Trophoblast cell (in vitro differentiated cells and primary cell): ENCODE results near the gene PHACTR1.
A peak's percentile ranks its signal among the peaks of the same experiment; 100 is the strongest.

Experiments
- DNase-seq, 2 donors: peaks; one replicate each; pipeline ENCODE4 v3.0.0-alpha.2; 2016
- H2AFZ ChIP-seq: 2 replicates; pipeline ENCODE4 v1.6.1; 2013; ENCODE audit warnings: low read length, moderate library complexity, mild to moderate bottlenecking; ENCODE audit not compliant: insufficient read depth, poor library complexity
- H2AK5ac ChIP-seq: 2 replicates; pipeline ENCODE4 v1.6.1; 2013; ENCODE audit warnings: mild to moderate bottlenecking, low read length
- H2BK120ac ChIP-seq: 2 replicates; pipeline ENCODE4 v1.6.1; 2013; ENCODE audit warnings: low read length, mild to moderate bottlenecking, moderate library complexity; ENCODE audit not compliant: insufficient read depth, poor library complexity
- H2BK12ac ChIP-seq: 2 replicates; pipeline ENCODE4 v1.6.1; 2013; ENCODE audit warnings: mild to moderate bottlenecking, low read length, moderate library complexity
- H2BK5ac ChIP-seq: 2 replicates; pipeline ENCODE4 v1.6.1; 2013; ENCODE audit warnings: low read length, low read depth, moderate library complexity, mild to moderate bottlenecking; ENCODE audit not compliant: poor library complexity
- H3K14ac ChIP-seq: 2 replicates; pipeline ENCODE4 v1.6.1; 2013; ENCODE audit warnings: mild to moderate bottlenecking, low read length
- H3K18ac ChIP-seq: 2 replicates; pipeline ENCODE4 v1.6.1; 2013; ENCODE audit warnings: mild to moderate bottlenecking, low read length
- H3K23ac ChIP-seq: 2 replicates; pipeline ENCODE4 v1.6.1; 2013; ENCODE audit warnings: low read length
- H3K27ac ChIP-seq: 2 replicates; pipeline ENCODE4 v1.5.1; 2013; ENCODE audit warnings: low read depth, mild to moderate bottlenecking, inconsistent platforms, low read length, moderate library complexity
- H3K27me3 ChIP-seq: 2 replicates; pipeline ENCODE4 v1.6.1; 2013; ENCODE audit warnings: inconsistent platforms, mild to moderate bottlenecking, low read length, moderate library complexity; ENCODE audit not compliant: insufficient read depth
- H3K36me3 ChIP-seq, 2 experiments: 1 replicate in 1 of 2; 2 replicates in 1 of 2; pipeline ENCODE4 v1.6.1; 2013; ENCODE audit warnings: low read length in 2 of 2, mild to moderate bottlenecking in 2 of 2, moderate library complexity in 1 of 2; ENCODE audit not compliant: insufficient read depth in 2 of 2, control insufficient read depth in 1 of 2
- H3K4ac ChIP-seq: 2 replicates; pipeline ENCODE4 v1.6.1; 2013; ENCODE audit warnings: low read depth, mild to moderate bottlenecking, low read length, moderate library complexity
- H3K4me1 ChIP-seq, 2 experiments: 1 replicate in 1 of 2; 2 replicates in 1 of 2; pipeline ENCODE4 v1.6.1; 2013; ENCODE audit warnings: low read length in 2 of 2, mild to moderate bottlenecking in 2 of 2, moderate library complexity in 1 of 2; ENCODE audit not compliant: insufficient read depth in 2 of 2, control insufficient read depth in 1 of 2
- H3K4me2 ChIP-seq: 2 replicates; pipeline ENCODE4 v1.6.1; 2013; ENCODE audit warnings: inconsistent platforms, mild to moderate bottlenecking, low read length, moderate library complexity
- H3K4me3 ChIP-seq: 2 replicates; pipeline ENCODE4 v1.5.1; 2013; ENCODE audit warnings: mild to moderate bottlenecking, low read depth, low read length, inconsistent platforms
- H3K79me1 ChIP-seq: one replicate; pipeline ENCODE4 v1.6.1; 2013; ENCODE audit warnings: low read length
- H3K79me2 ChIP-seq: 2 replicates; pipeline ENCODE4 v1.6.1; 2013; ENCODE audit warnings: low read length, mild to moderate bottlenecking; ENCODE audit not compliant: control insufficient read depth, insufficient read depth, poor library complexity
- H3K9ac ChIP-seq: 2 replicates; pipeline ENCODE4 v1.6.1; 2013; ENCODE audit warnings: mild to moderate bottlenecking, low read length
- H3K9me3 ChIP-seq: 2 replicates; pipeline ENCODE4 v1.6.1; 2013; ENCODE audit warnings: low read depth, mild to moderate bottlenecking, control low read depth, inconsistent platforms, low read length; ENCODE audit not compliant: insufficient read depth
- H4K12ac ChIP-seq: 2 replicates; pipeline ENCODE4 v1.6.1; 2013; ENCODE audit warnings: low read depth, mild to moderate bottlenecking, low read length, moderate library complexity
- H4K8ac ChIP-seq: 2 replicates; pipeline ENCODE4 v1.6.1; 2013; ENCODE audit warnings: low read depth, mild to moderate bottlenecking, low read length, moderate library complexity
- H4K91ac ChIP-seq: one replicate; pipeline ENCODE4 v1.6.1; 2013; ENCODE audit warnings: low read depth, mild to moderate bottlenecking, low read length, moderate library complexity
- WGBS: extraction: QIAGEN DNeasy Blood & Tissue Kit; methylation state at CpG from one replicate; pipeline ENCODE4 v1.1.7; 2013; ENCODE audit warnings: missing lambda C conversion rate; ENCODE audit not compliant: insufficient read length, insufficient coverage; ENCODE audit errors: extremely low coverage; 5-methylcytosine and 5-hydroxymethylcytosine counted together

PHACTR1 gene

DNA sequence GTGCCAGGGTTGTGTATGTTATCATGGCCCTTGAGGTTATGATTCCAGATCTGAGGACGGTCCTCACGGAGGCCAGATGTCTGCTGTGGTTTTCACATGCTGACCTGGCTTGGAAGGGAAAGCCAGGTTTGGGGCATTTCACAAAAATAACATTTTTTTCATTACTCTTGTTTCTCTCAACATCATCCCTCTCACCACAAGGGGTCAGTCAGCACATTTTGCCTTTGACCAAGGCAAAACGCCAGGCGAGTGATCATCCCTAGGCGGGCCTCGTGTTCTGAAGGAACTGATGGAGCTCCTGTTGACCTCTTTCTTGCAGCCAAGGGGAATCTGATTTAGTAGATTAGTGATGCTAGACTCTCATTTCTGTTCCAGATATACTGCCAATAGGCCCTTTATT is 478.3 kb downstream of the PHACTR1 start:
- Histone ChIP-seq H4K12ac (no peak overlapping the region), H3K27me3 (no peaks in the 10 kb centered on the region), H2AK5ac (no peak overlapping the region), H3K4ac (no peak overlapping the region), H2BK12ac (no peak overlapping the region), H3K14ac (no peak overlapping the region), H2BK5ac (no peak overlapping the region), H3K9ac (no peak overlapping the region), H2BK120ac (no peak overlapping the region), H3K36me3 (no peaks in the 10 kb centered on the region), H2AFZ (no peak overlapping the region), H4K8ac (no peak overlapping the region), H3K18ac (no peak overlapping the region), H3K23ac (no peak overlapping the region), H3K4me2 (no peak overlapping the region), H3K79me1 (no peaks in the 10 kb centered on the region), H3K9me3 (no peaks in the 10 kb centered on the region), H4K91ac (no peak overlapping the region), H3K4me3 (no peak overlapping the region), H3K27ac (no peak overlapping the region), H3K4me1 (no peaks in the 10 kb centered on the region), H3K79me2 (no peaks in the 10 kb centered on the region)
- peak; percentile 46 to 82 for DNase-seq
- WGBS = no CpG with 5 or more reads among the region's 6 CpGs

DNA sequence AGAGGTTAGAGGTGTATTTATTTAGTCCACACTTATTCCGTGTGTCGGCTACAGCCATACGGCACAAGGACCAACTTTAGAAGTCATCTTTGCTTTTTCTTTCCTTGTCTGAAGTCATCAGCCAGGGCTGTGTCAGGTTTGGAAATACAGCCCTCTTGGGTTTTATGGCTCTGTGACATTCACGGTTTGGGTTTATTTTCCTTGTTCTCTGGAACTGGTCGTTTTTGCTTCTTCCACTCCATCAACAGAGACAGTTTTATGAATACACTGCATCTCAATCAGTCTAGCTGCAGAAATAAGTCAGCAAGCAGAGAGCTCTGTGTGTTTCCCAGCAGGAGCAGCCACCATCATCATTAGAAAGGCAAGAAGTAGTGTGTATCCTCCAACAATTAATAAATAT is 479.2 kb downstream of the PHACTR1 start:
- Histone ChIP-seq H3K4me2 (no peak overlapping the region), H4K12ac (no peak overlapping the region), H3K9ac (no peak overlapping the region), H2AFZ (no peak overlapping the region), H3K4me3 (no peak overlapping the region), H3K79me1 (no peaks in the 10 kb centered on the region), H3K4me1 (no peaks in the 10 kb centered on the region), H3K4ac (no peak overlapping the region), H3K23ac (no peak overlapping the region), H4K91ac (no peak overlapping the region), H2BK120ac (no peak overlapping the region), H3K14ac (no peak overlapping the region), H3K36me3 (no peaks in the 10 kb centered on the region), H2AK5ac (no peak overlapping the region), H3K9me3 (no peaks in the 10 kb centered on the region), H3K27ac (no peak overlapping the region), H2BK12ac (no peak overlapping the region), H3K27me3 (no peaks in the 10 kb centered on the region), H4K8ac (no peak overlapping the region), H3K79me2 (no peaks in the 10 kb centered on the region), H3K18ac (no peak overlapping the region), H2BK5ac (no peak overlapping the region)
- no CpG with 5 or more reads among the region's 5 CpGs for WGBS
- DNase-seq = no peak

DNA sequence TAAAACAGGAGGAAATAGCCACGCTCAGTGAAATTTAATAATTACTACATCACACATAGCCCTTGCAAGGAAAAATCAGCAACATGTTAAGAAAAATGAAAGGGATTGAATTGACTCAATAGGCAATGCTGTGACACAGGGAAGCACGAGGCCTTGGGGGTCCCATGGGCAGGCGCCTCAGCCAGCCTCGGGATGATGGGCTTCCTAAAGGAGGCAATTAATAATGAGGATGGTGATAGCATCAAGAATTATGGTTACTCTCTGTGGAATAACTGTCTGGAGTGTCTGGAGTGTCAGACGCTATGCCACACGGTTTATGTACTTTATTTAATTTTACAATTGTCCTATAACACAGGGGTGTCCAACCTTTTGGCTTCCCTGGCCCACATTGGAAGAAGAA is 481.6 kb downstream of the PHACTR1 start:
- H2BK12ac ChIP-seq = no peak overlapping the region
- H2AFZ ChIP-seq = no peak overlapping the region
- no peak overlapping the region for H3K18ac ChIP-seq
- H3K79me2 ChIP-seq = no peaks in the 10 kb centered on the region
- H3K36me3 ChIP-seq = no peaks in the 10 kb centered on the region
- no peak overlapping the region for H2BK5ac ChIP-seq
- no peak for DNase-seq
- no peak overlapping the region for H3K4me3 ChIP-seq
- no peak overlapping the region for H3K4ac ChIP-seq
- no peaks in the 10 kb centered on the region for H3K27me3 ChIP-seq
- H3K27ac ChIP-seq = no peak overlapping the region
- no CpG with 5 or more reads among the region's 6 CpGs for WGBS
- no peaks in the 10 kb centered on the region for H3K79me1 ChIP-seq
- no peak overlapping the region for H3K4me2 ChIP-seq
- no peak overlapping the region for H4K91ac ChIP-seq
- H4K12ac ChIP-seq = no peak overlapping the region
- H3K23ac ChIP-seq = no peak overlapping the region
- no peak overlapping the region for H2AK5ac ChIP-seq
- H3K9me3 ChIP-seq = no peaks in the 10 kb centered on the region
- H2BK120ac ChIP-seq = no peak overlapping the region
- H3K4me1 ChIP-seq = no peaks in the 10 kb centered on the region
- H3K14ac ChIP-seq = no peak overlapping the region
- H4K8ac ChIP-seq = no peak overlapping the region
- H3K9ac ChIP-seq = no peak overlapping the region

DNA sequence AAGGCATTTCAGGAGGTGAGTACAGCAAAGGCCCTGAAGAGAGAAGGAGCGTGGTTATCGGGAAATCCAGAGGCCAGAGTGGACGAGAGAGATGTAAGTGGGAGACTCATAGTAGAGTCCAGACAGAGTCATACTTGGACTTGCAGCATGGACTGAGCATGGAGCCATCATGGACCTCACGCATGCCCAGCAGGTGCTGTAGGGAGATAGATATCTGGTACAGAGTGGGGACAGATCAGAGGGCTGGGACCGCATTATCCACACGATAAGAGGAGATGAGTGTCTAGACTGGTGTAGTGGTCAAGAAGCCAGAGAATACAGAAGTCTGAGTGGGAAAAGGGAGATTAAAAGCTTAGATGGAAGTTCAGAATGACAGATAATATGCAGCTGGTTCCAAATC is 484.8 kb downstream of the PHACTR1 start:
- Histone ChIP-seq H3K23ac (no peak overlapping the region), H3K9me3 (no peaks in the 10 kb centered on the region), H3K27ac (no peak overlapping the region), H3K27me3 (no peaks in the 10 kb centered on the region), H3K9ac (no peak overlapping the region), H4K8ac (no peak overlapping the region), H3K79me1 (no peaks in the 10 kb centered on the region), H3K4me3 (no peak overlapping the region), H3K79me2 (no peaks in the 10 kb centered on the region), H3K18ac (no peak overlapping the region), H3K4me1 (no peaks in the 10 kb centered on the region), H2BK120ac (no peak overlapping the region), H3K36me3 (no peaks in the 10 kb centered on the region), H2AFZ (no peak overlapping the region), H3K4me2 (no peak overlapping the region), H2AK5ac (no peak overlapping the region), H2BK12ac (no peak overlapping the region), H3K14ac (no peak overlapping the region), H2BK5ac (no peak overlapping the region), H4K91ac (no peak overlapping the region), H4K12ac (no peak overlapping the region), H3K4ac (no peak overlapping the region)
- DNase-seq = no peak
- no CpG with 5 or more reads among the region's 6 CpGs for WGBS
